Measurements from ENCODE around the gene ADPRHL1.

DNA sequence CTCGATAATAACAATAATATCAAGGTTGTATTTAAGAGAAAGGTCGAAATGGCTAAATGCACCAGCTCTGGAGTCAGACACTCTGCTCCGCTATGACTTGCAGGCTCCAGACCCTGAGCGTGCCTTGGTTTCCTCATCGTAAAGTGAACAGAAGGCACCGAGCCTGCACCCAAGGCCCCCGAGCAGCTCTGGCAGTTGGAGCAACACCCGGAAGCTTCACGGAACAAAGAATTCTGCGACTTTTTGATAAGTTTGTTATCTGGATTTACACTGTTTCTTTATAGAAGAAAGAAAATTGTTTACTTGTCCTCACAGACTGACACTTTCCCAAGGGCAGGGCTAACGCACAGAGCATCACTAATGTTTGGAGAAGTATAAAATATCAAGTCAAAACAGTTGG, 93.7 kb downstream of the ADPRHL1 start:
- TF ChIP-seq CTCF (conservative IDR thresholded peaks at IDR 0.05) (no peak), EZH2 (IDR thresholded peaks at IDR 0.05; ENCODE audit: low read depth) (no peak)
